AML-193 (cell line): ENCODE data around the gene CLECL1.

Experiments
- DNase-seq, 2 experiments: peaks; one replicate each; lab custom pipeline; 2025; lab: John Stamatoyannopoulos, UW

The CLECL1 gene

DNA sequence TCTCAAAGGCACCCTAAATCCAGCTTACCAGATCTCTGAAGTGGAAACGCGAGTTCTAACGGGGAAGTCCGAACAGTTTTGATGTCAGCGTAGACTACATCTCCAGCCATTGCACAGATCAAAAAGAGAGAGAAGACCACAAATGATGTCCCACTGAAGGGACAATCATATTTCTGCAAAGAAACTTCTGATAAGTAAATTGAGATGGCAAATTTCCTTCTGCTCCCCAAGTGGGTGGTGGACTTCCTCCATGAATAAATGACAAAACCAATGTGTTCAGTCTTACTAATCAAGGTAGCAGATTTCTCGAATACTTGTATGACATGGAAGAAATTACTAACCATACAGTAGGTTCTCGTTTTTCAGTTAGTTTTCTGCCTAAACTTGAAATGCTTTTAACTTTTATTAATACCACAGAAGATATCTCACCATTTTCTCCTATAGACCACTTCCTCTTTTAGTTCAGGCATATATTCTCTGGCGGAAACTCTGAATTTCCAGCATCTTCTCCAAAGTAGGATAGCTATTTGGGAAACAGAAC is at the start of gene CLECL1:
Gene CLECL1, minus strand, starts transcription at position 177 of the 541 bp plus-strand sequence.
- DNase-seq: peak; percentile 45 to 54

DNA sequence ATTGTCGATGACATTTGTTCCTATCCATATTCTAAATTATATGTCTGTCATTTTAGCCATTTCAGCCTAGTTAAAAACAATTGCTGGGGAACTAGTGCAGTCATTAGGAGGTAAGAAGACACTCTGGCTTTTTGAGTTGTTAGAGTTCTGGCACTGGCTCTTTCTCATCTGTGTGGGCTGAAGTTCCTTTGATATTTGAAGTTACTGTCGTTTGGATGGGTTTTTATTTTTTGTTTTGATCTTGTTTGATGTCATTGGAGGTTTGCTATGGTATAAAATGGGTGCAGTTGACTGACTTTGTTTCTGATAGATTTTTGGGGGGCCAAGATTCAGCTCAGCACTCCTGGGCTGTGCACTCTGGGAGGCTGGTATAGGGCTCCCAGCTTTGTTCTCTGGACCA is 48.5 kb upstream of the CLECL1 start:
- no peak for DNase-seq

GRCh38 chr12:9779209-9779608 is 46.3 kb upstream of the CLECL1 start:
- no peak for DNase-seq

DNA sequence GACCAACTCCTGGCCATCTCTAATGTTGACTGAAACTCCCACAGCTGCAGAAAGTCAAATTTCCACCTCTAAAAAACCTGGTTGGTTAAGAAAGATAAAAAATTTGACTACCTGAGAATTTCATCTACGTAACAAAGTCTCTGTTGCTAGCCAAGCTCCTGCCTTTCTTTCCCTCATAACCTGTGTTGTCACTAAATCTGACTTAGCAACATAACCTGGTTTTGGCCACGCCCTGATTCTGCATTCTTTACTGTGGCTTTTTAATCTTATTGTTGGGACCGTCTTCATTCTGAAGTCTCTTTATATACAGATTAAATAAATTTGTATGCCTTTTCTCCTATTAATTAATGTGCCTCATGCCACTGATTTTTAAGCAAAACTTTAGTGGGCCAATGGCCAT is 43.9 kb upstream of the CLECL1 start:
- no peak for DNase-seq

DNA sequence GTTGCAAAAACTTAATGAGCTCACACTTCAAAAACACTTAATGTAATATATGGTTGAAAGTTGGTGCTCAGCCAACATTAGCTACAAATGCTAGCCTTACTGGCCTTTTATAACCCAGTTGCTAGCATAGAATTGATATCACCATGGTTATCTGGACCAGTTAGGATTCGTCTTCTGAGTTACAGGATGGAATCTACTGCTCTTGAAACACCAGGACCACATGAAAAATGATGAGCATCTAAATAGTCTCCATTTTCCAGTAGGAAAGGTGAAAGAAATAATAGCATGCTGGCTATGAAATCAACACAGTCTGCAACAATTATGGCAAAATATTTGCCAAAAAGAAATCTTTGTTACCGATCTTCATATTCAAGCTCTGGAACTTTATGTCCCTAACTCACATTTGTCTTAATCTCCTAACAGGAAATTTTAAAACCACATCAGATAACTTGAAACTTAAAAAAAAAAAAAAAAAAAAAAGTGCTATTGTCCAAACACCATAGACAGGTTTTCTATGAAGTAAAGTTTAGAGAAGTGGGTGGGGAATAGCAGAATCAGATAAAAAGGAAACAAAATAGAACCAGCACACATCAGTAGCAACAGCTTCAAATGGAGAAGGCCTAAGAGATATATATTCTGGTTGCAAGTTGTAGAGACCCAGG is 40.5 kb upstream of the CLECL1 start:
- no peak for DNase-seq

GRCh38 chr12:9763025-9763424 is 30.1 kb upstream of the CLECL1 start:
- peak; percentile 71 for DNase-seq

DNA sequence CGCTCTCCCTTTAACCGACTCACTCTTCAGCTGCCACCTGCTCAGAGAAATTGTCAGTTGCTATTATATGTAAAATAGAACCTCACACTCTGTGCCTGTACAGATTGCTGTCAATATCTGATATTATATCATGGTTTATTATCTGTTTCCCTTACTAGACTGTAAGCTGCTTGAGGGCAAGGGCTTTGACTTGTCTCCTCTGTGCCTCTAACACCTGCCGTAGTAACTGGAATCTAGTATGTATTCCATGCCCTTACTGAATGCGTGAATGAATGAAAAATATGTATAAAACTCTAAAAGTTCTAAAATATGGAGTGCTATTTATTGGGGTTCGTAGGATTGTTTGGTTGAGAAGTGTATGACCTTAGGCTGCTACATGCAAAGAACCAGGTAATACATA is 29.5 kb upstream of the CLECL1 start:
- no peak for DNase-seq

DNA sequence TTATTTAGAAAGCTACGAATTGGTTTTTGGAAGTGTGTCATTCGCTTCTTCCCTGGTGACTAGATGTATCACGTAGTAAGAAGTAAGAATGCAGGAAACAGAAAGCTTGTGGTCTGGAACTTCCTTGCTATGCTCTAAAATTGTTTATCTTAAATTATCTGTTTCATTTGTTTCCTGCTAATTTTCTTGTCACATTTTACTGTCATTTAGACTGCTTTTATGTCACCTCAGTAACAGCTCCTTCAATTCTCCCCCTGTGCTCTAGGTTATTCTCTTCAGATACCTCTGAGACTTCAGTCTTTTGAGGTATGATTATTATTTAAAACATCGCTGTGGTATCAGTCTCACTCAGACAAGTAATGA is 28.5 kb upstream of the CLECL1 start:
- DNase-seq: peak; percentile 48 to 49

- peak; percentile 73 to 76 for DNase-seq
These were observed 28.0 kb upstream of the CLECL1 start, which contains the start of gene CD69 for GRCh38 chr12:9760699-9761418. Gene CD69 (minus strand): TSS chr12:9760901. CDS start chr12:9760820, 81 bp downstream.

DNA sequence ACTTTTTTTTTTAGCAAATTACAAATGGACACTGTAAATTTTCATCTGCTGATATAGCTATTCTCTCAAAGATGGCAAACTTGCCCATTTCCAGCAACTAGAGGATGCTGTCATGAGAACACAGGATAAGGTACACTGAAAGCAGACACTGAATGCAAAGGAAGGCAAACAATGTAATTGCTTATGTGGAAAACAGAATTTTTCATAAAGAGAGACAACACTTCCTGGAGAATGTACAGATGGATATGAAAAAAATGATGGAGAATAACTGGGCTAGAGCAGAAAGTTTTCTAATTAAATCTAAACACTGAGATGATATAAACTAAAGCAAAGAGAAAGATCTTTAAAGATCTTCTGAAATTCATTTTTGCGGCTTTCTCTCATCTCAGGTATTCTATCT is 27.2 kb upstream of the CLECL1 start:
- no peak for DNase-seq

DNA sequence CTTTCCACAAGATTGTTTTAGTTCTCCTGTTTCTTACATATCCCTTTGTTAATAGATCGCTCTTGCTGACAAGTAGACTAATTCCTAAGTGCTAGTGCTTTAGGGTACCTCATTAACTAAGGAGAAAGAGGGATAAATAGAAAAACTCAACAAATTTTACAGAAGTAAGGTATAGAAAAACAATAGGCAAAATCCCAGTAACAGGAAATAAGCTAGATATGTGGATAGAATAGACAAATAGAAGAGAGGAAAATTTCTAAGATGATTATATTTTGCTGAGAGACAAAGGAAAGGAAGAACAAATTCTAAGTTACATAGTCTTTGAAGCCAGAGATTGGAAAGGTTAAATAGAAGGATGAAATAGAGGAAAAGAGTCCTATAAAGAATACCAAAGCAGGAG is 26.8 kb upstream of the CLECL1 start:
- no peak for DNase-seq

GRCh38 chr12:9758119-9758518 is 25.2 kb upstream of the CLECL1 start:
- DNase-seq: peak; percentile 28 to 56

- no peak for DNase-seq
These were observed 24.6 kb upstream of the CLECL1 start for GRCh38 chr12:9757433-9758025.

GRCh38 chr12:9756706-9757105 is 23.8 kb upstream of the CLECL1 start:
- peak; percentile 11 to 17 for DNase-seq

DNA sequence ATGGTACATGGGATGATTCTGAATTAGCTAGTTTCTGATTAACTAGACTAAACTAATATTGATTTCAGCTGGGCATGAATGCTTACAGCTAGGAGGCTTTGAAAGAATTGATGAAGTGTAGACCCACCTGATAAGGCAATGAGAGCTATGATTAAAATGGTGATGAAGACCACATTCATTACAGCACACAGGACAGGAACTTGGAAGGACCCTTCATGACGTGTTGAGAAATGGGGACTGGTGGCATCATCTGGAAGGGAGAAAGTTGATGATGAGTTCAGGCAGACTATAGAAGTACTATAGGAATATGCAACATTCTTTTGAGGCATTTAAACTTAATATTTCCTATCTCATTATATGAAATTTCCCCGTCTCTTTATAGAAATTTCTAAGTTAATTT is 23.3 kb upstream of the CLECL1 start:
- no peak for DNase-seq

- no peak for DNase-seq
These were observed 22.7 kb upstream of the CLECL1 start for GRCh38 chr12:9755567-9755966.

GRCh38 chr12:9755035-9755434 is 22.1 kb upstream of the CLECL1 start:
- no peak for DNase-seq

- DNase-seq: no peak
These were observed 21.4 kb upstream of the CLECL1 start for GRCh38 chr12:9754099-9754927.

GRCh38 chr12:9753498-9753897 is 20.6 kb upstream of the CLECL1 start:
- DNase-seq: no peak

DNA sequence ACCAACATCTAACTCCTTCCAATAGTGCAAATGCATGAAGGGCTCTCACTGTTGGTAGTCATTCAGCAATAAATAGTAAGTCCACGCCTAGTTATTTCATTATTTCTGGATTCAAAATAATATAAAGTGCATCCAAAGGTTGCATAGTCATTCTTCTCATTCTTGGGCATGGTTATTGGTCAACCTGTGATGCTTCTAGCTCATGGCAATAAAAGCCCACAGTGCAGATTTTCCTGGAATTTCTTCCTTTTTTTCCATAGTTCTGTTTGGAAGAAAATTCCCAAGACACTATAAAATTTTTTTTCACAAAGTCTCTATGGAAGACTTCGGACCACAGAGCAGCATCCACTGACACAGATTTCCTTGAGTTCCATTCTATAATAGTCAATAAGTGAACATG is 20.2 kb upstream of the CLECL1 start:
- no peak for DNase-seq

GRCh38 chr12:9752145-9752933 is 19.4 kb upstream of the CLECL1 start:
- no peak for DNase-seq
